Endometrium (tissue), 2 donors: ENCODE data around the gene F2RL3.

Experiments
- FAIRE-seq: peaks from 2 replicates; lab custom pipeline; 2012; peaks lifted over from hg19 to GRCh38; lab: Jason Lieb, UNC
- donor health status: control.
- donor health status: control.

The F2RL3 gene

DNA sequence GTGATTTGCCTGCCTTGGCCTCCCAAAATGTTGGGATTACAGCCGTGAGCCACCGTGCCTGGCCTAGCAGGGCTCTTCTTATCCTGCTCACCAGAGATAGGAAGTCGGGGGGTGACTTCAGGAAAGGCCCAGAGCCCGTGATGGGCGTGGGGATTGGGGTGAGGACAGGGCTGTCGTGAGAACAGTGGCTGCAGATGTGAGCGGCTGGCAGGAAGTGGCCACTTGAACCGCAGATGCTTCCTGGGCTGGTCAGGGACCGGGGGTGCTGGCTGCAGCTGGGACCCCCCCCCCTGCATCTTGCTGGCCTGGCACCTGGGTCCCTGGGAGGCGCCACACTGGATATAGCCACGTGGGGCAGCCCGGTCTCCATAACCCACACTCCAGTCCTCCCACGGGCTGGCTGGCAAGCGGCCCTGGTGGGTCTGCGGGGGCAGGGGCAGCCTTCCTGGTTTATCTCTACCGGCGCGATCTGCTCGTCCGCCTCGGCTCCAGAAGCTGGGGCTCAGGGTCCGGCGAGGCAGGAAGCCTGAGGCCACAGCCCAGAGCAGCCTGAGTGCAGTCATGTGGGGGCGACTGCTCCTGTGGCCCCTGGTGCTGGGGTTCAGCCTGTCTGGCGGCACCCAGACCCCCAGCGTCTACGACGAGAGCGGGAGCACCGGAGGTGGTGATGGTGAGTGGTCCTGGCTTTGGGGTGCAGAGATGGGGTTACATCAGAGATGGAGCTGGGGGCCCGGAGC, at the start of gene F2RL3:
Gene F2RL3 (plus strand): TSS at position 371 of the 737 bp plus-strand sequence. CDS start 191 bp downstream, at position 562.
- FAIRE-seq = no peak

- no peak for FAIRE-seq
Observed at GRCh38 chr19:16841391-16841926, 47.3 kb upstream of the F2RL3 start.

DNA sequence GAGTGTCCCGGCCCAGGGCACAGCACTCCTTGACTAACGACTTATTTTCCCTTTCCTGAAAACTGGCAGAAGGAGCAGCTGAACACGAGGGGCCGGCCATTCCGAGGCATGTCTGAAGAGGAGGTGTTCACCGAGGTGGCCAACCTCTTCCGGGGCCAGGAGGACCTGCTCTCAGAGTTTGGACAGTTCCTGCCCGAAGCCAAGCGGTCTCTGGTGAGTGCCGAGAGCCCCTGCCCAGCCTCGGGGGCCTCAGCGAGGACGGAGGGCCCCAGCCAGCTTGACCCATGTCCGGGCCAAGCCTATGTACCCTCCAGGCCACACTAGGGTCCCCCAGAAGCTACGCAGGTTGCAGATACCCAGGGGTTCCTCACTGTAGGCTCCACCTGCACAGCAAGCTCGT, 41.9 kb upstream of the F2RL3 start:
- FAIRE-seq = no peak

GRCh38 chr19:16847430-16847829, 41.4 kb upstream of the F2RL3 start:
- no peak for FAIRE-seq

- FAIRE-seq = no peak
Observed at GRCh38 chr19:16849168-16849567, 39.6 kb upstream of the F2RL3 start.

DNA sequence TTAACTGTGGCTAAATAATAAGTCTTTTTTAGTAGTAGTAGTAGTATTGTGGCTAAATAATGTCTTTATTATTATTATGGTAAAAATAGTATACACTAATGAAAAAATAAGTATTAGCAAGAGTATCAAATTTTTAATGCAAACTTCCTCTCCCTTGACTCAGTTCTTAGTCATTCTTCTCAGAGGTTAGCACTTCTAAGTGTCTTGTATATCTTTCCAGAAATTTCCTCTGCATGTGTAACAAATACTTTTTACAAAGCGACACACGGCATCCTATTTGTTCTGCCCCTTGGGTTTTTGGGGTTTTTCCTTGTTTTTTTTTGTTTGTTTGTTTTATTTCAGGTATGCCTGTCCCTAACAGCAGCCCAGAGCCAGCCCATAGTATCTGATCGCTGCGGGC, 38.7 kb upstream of the F2RL3 start:
- FAIRE-seq = no peak

DNA sequence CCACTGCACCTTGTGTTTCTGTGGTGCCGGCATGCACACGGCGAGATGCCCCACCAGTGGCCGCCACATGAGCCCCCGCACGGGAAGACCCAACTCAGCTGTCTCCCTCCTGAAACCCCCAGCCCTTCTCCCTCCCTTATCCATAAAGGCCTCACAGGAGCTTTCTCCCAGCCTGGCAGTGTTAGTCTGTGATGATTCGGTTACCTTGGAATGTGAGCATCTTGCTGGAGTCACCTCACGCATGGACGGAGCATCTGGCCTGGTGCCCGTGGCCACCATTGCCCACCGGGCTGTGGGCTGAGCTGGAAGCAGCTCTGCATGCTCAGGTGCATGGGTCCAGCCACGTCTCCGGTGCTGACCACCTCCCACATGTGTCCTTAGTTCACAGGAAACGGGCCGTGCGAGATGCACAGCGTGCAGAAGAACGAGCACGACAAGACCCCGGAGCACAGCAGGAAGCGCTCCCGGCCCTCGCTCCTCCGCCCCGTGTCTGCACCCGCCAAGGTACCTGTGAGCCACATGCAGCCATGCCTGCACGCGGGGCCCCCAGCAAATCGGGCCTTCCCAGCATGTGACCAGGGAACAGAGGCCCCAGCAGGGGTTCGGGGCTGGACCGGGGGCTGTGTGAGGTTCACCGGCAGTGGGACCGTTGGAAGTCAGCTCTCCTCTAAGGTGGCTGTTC, 37.6 kb upstream of the F2RL3 start:
- no peak for FAIRE-seq

DNA sequence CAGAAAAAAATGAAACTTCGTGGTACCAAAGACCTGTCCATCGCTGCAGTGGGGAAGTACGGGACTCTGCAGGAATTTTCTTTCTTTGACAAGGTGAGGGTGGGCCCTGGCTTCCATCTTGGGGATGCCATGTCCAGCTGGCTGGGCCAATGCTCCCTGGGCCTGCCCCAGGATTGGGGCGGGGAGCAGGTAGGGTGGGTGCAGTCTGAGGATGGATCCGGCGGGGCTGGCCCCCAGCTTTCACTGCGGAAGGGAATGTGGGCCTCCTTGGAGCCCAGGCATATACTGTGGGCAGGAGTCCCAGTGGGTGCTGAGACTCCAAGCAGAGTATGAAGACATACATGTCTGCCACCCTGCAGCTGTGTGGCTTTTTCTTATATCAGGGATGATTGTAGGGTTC, 35.7 kb upstream of the F2RL3 start:
- no peak for FAIRE-seq

DNA sequence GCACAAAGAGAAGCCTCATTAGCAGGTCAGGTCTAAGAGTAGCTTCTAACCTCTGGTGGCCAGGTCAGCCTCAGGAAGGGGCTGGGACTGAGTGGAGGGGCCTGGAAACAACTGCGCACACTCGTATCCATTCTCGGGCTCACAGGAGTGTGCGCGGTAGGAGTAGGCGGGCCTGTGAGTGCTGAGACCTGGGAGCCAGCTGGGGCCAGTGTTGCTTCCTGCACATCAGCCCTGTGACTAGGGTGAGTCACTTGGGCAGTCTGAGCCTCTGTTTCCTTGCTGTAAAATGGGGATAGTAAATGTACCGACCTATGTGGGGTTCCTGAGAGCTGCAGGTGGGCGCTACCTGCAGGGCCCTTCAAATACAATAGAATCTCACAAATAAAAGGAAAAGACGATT, 32.7 kb upstream of the F2RL3 start:
- FAIRE-seq = no peak

DNA sequence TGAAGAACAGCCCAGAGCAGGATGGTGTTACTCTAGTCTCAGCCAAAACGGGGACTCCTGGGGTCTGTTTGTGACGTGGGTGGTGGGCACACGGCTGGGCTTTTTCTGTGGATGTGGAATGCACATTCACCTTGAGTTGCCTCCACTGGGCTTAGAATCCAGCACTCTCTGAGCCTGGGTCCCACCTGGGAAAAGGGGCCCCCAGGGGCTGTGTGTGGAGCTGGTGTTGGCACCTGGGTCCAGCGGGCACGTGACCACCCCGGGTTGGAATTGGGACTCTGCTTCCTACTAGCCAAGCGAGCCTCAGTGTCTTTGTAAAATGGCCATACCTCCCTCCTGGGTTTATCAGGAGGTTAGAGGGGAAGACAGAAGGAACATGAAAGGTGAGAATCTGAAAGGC, 29.2 kb upstream of the F2RL3 start:
- no peak for FAIRE-seq

- no peak for FAIRE-seq
Observed at GRCh38 chr19:16860118-16860517, 28.7 kb upstream of the F2RL3 start.

- no peak for FAIRE-seq
Observed at GRCh38 chr19:16861011-16861410, 27.8 kb upstream of the F2RL3 start.

GRCh38 chr19:16861834-16862233, 27.0 kb upstream of the F2RL3 start:
- FAIRE-seq = no peak

DNA sequence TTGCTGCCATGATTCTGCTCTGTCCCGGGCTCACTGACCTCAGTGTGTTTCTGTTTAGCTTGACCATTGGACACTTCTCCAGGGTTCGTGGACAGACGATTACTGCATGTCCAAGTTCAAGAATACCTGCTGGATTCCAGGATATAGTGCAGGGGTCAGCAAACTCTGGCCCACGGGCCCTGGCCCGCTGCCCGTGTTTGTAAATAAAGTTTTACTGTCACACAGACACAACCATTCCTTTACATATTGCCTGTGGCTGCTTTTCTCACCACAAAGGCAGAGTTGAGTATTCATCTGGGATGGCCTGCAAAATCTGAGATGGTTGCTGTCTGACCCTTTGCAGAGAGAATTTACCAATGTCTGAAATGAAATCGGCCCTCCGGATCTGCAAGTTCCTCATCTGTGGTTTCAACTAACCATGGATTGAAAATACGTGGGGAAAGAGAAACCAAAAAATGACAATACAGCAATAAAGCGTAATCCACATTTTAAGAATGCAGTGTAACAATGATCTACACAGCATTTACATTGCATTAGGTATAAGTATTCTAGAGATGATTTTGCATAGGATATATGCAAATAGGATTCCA, 25.9 kb upstream of the F2RL3 start:
- FAIRE-seq = no peak

GRCh38 chr19:16867211-16867610, 21.6 kb upstream of the F2RL3 start:
- no peak for FAIRE-seq

DNA sequence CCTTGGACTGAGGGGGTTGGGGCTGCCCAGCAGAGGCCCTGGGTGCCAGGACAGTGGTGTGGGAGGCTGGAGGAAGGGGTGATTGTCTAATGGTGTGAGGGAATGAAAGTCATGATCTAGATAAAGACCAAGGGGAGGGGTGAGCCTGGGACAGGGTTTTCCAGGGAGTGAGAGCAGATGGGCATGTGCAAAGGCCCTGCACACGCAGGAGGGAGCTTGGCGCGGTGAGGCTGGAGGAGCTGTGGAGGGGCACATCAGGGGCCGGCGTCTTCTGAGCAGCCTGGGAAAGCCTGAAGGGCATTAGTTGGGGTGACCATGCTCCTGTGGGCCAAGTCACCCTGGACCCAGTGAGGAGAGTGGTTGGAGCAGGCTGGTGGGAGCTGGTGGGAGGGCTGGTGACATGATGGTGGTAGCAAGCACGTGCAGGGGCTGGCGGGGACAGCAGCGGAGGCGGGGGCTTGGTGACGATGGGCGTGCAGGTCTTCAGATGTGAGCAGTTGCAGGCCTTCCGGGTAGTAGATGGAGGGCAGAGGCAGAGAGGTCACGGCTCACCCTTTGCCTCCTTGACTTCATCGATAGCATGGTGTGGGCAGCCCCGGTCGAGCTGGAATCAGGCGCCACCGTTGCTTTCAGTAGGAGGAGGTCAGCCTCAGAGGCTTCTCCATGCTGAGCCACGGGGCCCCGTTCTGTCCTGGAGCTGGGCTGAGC, 20.2 kb upstream of the F2RL3 start:
- no peak for FAIRE-seq

- FAIRE-seq = no peak
Observed at GRCh38 chr19:16869331-16869972, 19.3 kb upstream of the F2RL3 start.

DNA sequence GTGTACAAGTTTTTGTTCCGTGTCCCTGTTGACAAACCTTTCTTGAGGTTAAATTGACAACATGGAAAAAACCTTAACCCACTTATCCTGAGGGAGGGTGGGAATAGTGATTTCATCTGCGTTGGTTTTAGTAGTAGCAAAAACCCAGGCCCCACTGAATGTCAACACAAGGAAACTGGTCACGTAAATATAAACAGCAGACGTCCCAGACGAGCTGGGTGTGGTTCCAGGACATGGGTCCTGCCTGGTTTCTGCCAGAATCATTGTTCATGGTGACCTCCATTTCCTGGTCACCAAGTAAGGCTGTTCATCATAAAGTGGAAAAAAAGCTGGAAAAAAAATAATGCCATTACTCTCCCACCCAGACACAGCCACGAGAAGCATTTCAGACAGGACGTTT, 16.9 kb upstream of the F2RL3 start:
- peak; percentile 26 for FAIRE-seq

- FAIRE-seq = no peak
Observed at GRCh38 chr19:16872728-16873127, 16.1 kb upstream of the F2RL3 start.

GRCh38 chr19:16873594-16873993, 15.2 kb upstream of the F2RL3 start:
- no peak for FAIRE-seq

DNA sequence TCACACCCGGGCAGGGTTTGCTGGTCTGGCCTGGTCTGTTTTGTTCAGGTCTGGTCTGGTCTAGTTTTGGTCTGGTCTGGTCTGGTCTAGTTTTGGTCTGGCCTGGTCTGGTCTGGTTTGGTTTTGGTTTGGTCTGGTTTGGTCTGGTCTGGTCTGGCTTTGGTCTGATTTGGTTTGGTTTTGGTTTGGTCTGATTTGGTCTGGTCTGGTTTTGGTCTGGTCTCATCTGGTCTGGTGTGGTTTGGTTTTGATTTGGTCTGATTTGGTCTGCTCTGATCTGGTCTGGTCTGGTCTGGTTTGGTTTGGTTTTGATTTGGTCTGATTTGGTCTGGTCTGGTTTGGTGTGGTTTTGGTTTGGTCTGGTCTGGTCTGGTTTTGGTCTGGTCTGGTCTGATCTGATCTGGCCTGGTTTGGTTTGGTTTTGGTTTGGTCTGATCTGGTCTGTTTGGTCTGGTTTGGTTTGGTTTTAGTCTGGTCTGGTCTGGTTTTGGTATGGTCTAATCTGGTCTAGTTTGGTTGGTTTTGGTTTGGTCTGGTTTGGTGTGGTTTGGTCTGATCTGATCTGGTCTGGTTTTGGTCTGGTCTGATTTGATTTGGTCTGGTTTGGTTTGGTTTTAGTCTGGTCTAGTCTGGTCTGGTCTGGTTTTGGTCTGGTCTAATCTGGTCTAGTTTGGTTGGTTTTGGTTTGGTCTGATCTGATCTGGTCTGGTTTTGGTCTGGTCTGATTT, 14.4 kb upstream of the F2RL3 start:
- FAIRE-seq = no peak

DNA sequence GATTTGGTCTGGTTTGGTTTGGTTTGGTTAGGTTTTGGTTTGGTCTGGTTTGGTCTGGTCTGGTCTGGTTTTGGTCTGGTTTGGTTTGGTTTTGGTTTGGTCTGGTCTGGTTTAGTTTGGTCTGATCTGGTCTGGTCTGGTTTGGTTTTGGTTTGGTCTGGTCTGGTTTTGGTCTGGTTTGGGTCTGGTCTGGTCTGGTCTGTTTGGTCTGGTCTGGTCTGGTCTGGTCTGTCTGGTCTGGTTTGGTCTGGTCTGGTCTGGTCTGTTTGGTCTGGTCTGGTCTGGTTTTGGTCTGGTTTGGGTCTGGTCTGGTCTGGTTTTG, 13.9 kb upstream of the F2RL3 start:
- peak; percentile 26 for FAIRE-seq
